Activated T-helper 1 cell treated with anti-CD3 and anti-CD28 coated beads, Interleukin-12 subunit alpha, Interleukin-12 subunit beta, Interleukin-2, Interleukin-4 antibody, amounts not matched to agents 30 ng/mL and 10 ng/mL and 1 ng/mL, durations not matched to agents 14 hours and 24 hours and 36 hours (primary cell): Measurements from ENCODE around the gene HOXD12. TPM values are rescaled to one million over a fixed set of nuclear protein-coding genes. Genes with fewer than 3 reads are reported as not detected.

Source experiments
- total RNA-seq: library from RNA; stranded (reverse); gene quantifications from 2 replicates; pipeline ENCODE4 v1.2.3, GENCODE V29; 2022

HOXD12 gene
- total RNA-seq, 1 donor from 2014 or later, result not detected

Other genes starting within 250 kb of the HOXD12 start
- 35.2 and 43.6 TPM in 2 replicates for gene LNPK, start 97.5 kb upstream of the HOXD12 start, total RNA-seq
- gene EVX2, start 15.8 kb upstream of the HOXD12 start, total RNA-seq, result not detected in 2 replicates
- gene HOXD13, start 7.1 kb upstream of the HOXD12 start, total RNA-seq, result not detected in 2 replicates
- gene HOXD11, start 7.5 kb downstream of the HOXD12 start, total RNA-seq, result not detected in 2 replicates
- not detected in 2 replicates for gene HOXD10, start 17.0 kb downstream of the HOXD12 start, total RNA-seq
- gene HOXD9, start 22.9 kb downstream of the HOXD12 start, total RNA-seq, result not detected in 2 replicates
- gene HOXD8, start 29.9 kb downstream of the HOXD12 start, total RNA-seq, result not detected in 2 replicates
- not detected in 2 replicates for gene HOXD4, start 51.8 kb downstream of the HOXD12 start, total RNA-seq
- not detected in 2 replicates for gene HOXD3, start 57.5 kb downstream of the HOXD12 start, total RNA-seq
- gene HOXD1, start 88.9 kb downstream of the HOXD12 start, total RNA-seq, result not detected in 2 replicates
- gene MTX2, start 169.6 kb downstream of the HOXD12 start, total RNA-seq, result 24.9 and 30.7 TPM in 2 replicates